Measurements from ENCODE around the gene MAGI2.

The MAGI2 gene

GRCh38 chr7:78675511-78675910 is 778.0 kb downstream of the MAGI2 start:
- Mint-ChIP-seq H3K36me3 (ENCODE audit: insufficient read depth) (no peaks in the 10 kb centered on the region), H3K9me3 (peaks cover 7 to 8% of the 10 kb centered on the region in 2 donors), H3K4me3 (no peak overlapping the region), H3K4me1 (ENCODE audit: low read depth in 2 of 2) (no peaks in the 10 kb centered on the region), H3K27me3 (no peaks in the 10 kb centered on the region), H3K27ac (no peak overlapping the region)
- no peak for DNase-seq
- no peak for ATAC-seq (replicated peaks)

DNA sequence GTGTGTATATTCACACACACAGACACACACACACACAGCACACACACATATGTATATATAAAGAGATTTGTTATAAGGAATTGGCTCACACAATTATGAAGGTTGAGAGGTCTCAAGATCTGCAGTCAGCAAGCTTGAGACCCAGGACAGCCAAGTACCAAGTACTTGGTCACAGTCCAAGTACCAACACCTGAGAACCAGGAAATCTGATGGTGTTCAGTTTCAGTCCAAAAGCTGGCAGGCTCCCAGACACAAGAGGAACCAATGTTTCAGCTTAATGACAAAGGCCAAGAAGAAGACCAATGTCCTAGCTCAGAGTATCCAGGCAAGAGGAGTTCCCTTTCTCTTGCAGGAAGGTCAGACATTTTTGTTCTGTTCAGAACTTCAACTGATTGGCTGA is 780.2 kb downstream of the MAGI2 start:
- no peak overlapping the region for H3K27ac Mint-ChIP-seq
- H3K4me3 Mint-ChIP-seq, result no peak overlapping the region
- H3K36me3 Mint-ChIP-seq (ENCODE audit: insufficient read depth), result no peaks in the 10 kb centered on the region
- no peak for DNase-seq
- no peaks in the 10 kb centered on the region for H3K4me1 Mint-ChIP-seq (ENCODE audit: low read depth in 2 of 2)
- H3K27me3 Mint-ChIP-seq, result no peaks in the 10 kb centered on the region
- no peak for ATAC-seq (replicated peaks)
- H3K9me3 Mint-ChIP-seq, result peaks cover 7 to 15% of the 10 kb centered on the region in 2 donors

DNA sequence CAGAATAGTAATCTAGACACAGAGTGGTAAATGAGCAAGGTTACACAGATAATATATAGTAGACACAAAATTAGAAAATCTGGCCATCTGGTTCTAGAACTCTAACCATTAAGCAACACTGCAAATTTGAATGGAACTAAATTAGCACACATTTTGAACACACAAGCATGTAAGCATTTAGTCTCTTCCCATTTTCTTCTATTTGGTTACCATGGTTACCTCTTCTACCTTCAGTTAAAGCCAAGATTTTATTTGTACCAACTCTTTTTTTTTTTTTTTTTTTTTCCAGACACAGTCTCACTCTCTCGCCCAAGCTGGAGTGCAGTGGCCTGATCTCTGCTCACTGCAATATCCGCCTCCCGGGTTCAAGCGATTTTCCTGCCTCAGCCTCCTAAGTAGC is 790.5 kb downstream of the MAGI2 start:
- ATAC-seq (replicated peaks), result no peak
- no peak for DNase-seq
- Mint-ChIP-seq H3K4me1 (ENCODE audit: low read depth in 2 of 2) (no peaks in the 10 kb centered on the region), H3K27ac (no peak overlapping the region), H3K9me3 (peaks cover 4 to 20% of the 10 kb centered on the region in 2 donors), H3K36me3 (ENCODE audit: insufficient read depth) (no peaks in the 10 kb centered on the region), H3K4me3 (no peak overlapping the region), H3K27me3 (no peaks in the 10 kb centered on the region)

- Mint-ChIP-seq H3K27me3 (no peaks in the 10 kb centered on the region), H3K36me3 (ENCODE audit: insufficient read depth) (no peaks in the 10 kb centered on the region), H3K4me1 (ENCODE audit: low read depth in 2 of 2) (no peaks in the 10 kb centered on the region), H3K9me3 (peaks cover 0 to 3% of the 10 kb centered on the region in 2 donors), H3K4me3 (no peak overlapping the region), H3K27ac (no peak overlapping the region)
- ATAC-seq (replicated peaks) (no peak), DNase-seq (no peak)
Observed at GRCh38 chr7:78649976-78650375, 803.5 kb downstream of the MAGI2 start.

DNA sequence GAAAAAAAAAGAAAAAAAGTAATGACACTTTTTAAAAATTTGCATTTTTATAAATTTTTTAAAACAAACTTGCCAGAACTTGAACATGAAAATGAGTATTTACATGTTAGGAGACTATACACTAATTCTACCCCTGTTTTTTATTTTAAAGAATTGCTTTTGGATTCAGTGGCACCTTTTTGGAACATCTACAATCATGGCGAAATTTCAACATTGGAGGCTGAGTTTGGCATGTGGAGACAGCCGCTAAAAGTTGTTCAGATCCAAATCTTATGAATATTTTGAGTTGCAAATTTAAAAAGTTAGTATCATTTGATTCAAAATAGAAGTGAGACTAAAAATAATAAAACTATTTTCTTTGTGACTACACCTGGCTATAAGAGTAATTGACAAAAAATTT is 804.2 kb downstream of the MAGI2 start:
- no peak overlapping the region for H3K27ac Mint-ChIP-seq
- peaks cover 0 to 3% of the 10 kb centered on the region in 2 donors for H3K9me3 Mint-ChIP-seq
- DNase-seq (no peak), ATAC-seq (replicated peaks) (no peak)
- H3K36me3 Mint-ChIP-seq (ENCODE audit: insufficient read depth), result no peaks in the 10 kb centered on the region
- H3K27me3 Mint-ChIP-seq, result no peaks in the 10 kb centered on the region
- no peak overlapping the region for H3K4me3 Mint-ChIP-seq
- no peaks in the 10 kb centered on the region for H3K4me1 Mint-ChIP-seq (ENCODE audit: low read depth in 2 of 2)

DNA sequence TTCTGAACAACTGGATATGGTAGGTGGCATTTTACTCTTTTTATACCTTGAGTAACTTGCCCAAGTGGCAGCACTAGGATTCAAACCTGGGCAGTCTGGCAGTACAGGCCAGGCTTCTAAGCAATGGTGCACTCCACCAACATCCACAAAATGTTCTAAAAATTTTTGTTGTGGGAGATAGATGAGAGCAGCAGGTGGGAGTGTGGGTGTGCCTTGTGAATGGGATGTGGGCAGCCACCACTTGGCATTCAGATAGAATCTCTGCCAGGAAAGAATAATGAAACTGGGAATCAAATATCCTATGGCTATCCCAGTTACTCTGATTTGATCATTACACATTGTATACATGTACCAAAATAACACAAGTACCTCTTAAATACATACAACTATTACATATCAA is 810.7 kb downstream of the MAGI2 start:
- H3K27ac Mint-ChIP-seq, result no peak overlapping the region
- no peak for ATAC-seq (replicated peaks)
- no peak for DNase-seq
- no peaks in the 10 kb centered on the region for H3K4me1 Mint-ChIP-seq (ENCODE audit: low read depth in 2 of 2)
- H3K27me3 Mint-ChIP-seq, result no peaks in the 10 kb centered on the region
- H3K36me3 Mint-ChIP-seq (ENCODE audit: insufficient read depth), result no peaks in the 10 kb centered on the region
- no peak overlapping the region for H3K4me3 Mint-ChIP-seq
- H3K9me3 Mint-ChIP-seq, result peaks cover 1 to 8% of the 10 kb centered on the region in 2 donors

DNA sequence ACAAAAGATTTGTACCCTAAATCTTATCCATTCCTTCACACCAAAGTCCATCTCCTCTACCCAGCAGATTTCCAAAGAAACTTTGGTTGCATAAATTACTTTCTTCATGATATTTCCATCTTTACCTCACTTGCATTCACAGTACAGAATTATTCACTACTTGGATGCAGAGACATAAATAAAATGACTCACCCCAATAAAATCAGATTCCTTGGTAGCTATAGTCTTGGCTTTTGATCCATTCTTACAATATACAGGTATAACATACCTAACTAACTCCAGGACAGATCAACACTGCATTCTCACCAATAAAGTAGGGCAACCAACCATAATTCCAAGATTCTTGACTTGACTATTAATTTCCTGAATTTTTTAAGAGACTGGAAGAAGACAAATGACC is 815.1 kb downstream of the MAGI2 start:
- Mint-ChIP-seq H3K36me3 (ENCODE audit: insufficient read depth) (no peaks in the 10 kb centered on the region), H3K4me3 (no peak overlapping the region), H3K9me3 (peaks cover 3 to 8% of the 10 kb centered on the region in 2 donors), H3K27me3 (no peaks in the 10 kb centered on the region), H3K4me1 (ENCODE audit: low read depth in 2 of 2) (no peaks in the 10 kb centered on the region), H3K27ac (no peak overlapping the region)
- DNase-seq (no peak), ATAC-seq (replicated peaks) (no peak)

GRCh38 chr7:78636727-78637126 is 816.7 kb downstream of the MAGI2 start:
- H3K9me3 Mint-ChIP-seq, result peaks cover 3 to 8% of the 10 kb centered on the region in 2 donors
- H3K27me3 Mint-ChIP-seq, result no peaks in the 10 kb centered on the region
- no peaks in the 10 kb centered on the region for H3K36me3 Mint-ChIP-seq (ENCODE audit: insufficient read depth)
- DNase-seq, result no peak
- no peaks in the 10 kb centered on the region for H3K4me1 Mint-ChIP-seq (ENCODE audit: low read depth in 2 of 2)
- H3K4me3 Mint-ChIP-seq, result no peak overlapping the region
- ATAC-seq (replicated peaks), result no peak
- H3K27ac Mint-ChIP-seq, result no peak overlapping the region

GRCh38 chr7:78635026-78635793 is 818.3 kb downstream of the MAGI2 start:
- DNase-seq, result no peak
- Mint-ChIP-seq H3K27ac (no peak overlapping the region), H3K9me3 (peaks cover 6 to 7% of the 10 kb centered on the region in 2 donors), H3K4me3 (no peak overlapping the region), H3K27me3 (no peaks in the 10 kb centered on the region), H3K36me3 (ENCODE audit: insufficient read depth) (no peaks in the 10 kb centered on the region), H3K4me1 (ENCODE audit: low read depth in 2 of 2) (no peaks in the 10 kb centered on the region)
- no peak for ATAC-seq (replicated peaks)

GRCh38 chr7:78634093-78634492 is 819.4 kb downstream of the MAGI2 start:
- H3K27me3 Mint-ChIP-seq, result no peaks in the 10 kb centered on the region
- peaks cover 4 to 7% of the 10 kb centered on the region in 2 donors for H3K9me3 Mint-ChIP-seq
- H3K36me3 Mint-ChIP-seq (ENCODE audit: insufficient read depth), result no peaks in the 10 kb centered on the region
- no peak overlapping the region for H3K4me3 Mint-ChIP-seq
- ATAC-seq (replicated peaks) (no peak), DNase-seq (no peak)
- no peaks in the 10 kb centered on the region for H3K4me1 Mint-ChIP-seq (ENCODE audit: low read depth in 2 of 2)
- H3K27ac Mint-ChIP-seq, result no peak overlapping the region

DNA sequence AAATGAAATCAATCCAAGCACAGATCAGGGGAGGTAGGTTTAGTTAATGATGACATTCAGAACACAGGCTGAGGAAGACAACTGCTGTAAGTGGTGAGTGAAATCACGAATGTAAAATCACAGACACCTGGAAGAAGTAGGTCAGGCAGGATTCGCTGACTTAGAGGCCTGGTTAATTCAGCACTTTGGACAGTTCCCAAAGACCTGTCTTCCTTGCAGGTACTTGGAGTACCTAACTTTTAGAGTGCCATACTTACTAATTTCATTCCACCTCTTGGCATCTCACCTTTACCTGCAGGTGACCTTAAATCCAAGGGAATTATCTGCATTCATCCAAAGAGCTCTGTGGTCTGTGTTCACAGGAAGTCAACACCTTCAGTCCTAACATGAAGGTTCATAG is 832.5 kb downstream of the MAGI2 start:
- Mint-ChIP-seq H3K27me3 (no peaks in the 10 kb centered on the region), H3K4me1 (ENCODE audit: low read depth in 2 of 2) (no peaks in the 10 kb centered on the region), H3K27ac (no peak overlapping the region), H3K9me3 (peaks cover 6 to 7% of the 10 kb centered on the region in 2 donors), H3K36me3 (ENCODE audit: insufficient read depth) (no peaks in the 10 kb centered on the region), H3K4me3 (no peak overlapping the region)
- DNase-seq (no peak), ATAC-seq (replicated peaks) (no peak)

DNA sequence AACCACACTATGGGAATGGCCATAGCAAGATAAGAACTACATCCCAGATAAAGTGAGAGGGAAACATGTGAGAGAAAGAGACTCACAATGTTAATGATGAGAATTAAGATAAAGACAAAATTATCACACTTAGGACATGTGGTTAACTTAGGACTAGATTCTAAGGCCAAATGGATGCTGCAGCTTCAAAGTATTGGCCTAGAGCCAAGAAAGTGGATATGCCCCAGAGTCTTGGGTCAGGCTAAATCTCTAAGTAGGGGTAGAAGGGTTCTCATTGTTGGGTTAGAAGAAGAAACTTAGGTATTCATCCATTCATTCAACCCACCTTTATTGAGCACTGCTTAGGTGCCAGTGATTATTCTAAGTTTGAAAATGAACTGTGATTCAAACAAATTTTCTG is 836.9 kb downstream of the MAGI2 start:
- DNase-seq (no peak), ATAC-seq (replicated peaks) (no peak)
- no peak overlapping the region for H3K27ac Mint-ChIP-seq
- no peak overlapping the region for H3K4me3 Mint-ChIP-seq
- H3K36me3 Mint-ChIP-seq (ENCODE audit: insufficient read depth), result no peaks in the 10 kb centered on the region
- H3K27me3 Mint-ChIP-seq, result no peaks in the 10 kb centered on the region
- H3K9me3 Mint-ChIP-seq, result peaks cover 0 to 3% of the 10 kb centered on the region in 2 donors
- H3K4me1 Mint-ChIP-seq (ENCODE audit: low read depth in 2 of 2), result no peaks in the 10 kb centered on the region

DNA sequence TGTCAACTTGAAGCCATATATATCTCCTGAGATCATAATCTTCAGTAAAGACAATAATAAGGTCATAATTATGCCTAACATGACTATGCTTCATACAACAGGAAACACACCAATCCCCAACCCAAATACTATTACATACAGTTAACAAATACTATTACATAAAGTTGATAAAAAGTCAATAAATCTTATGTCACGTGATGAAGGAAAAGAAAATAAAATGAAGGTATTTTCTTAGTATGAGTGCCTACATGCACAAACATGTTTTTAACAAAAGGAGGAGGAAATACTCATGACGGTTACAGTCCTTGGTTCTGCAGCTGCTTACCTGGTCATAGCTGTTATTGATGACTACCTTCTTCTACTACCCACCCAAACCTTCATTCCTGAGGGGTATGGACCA is 844.2 kb downstream of the MAGI2 start:
- DNase-seq (no peak), ATAC-seq (replicated peaks) (no peak)
- Mint-ChIP-seq H3K27ac (no peak overlapping the region), H3K4me3 (no peak overlapping the region), H3K36me3 (ENCODE audit: insufficient read depth) (no peaks in the 10 kb centered on the region), H3K4me1 (ENCODE audit: low read depth in 2 of 2) (no peaks in the 10 kb centered on the region), H3K9me3 (no peaks in the 10 kb centered on the region), H3K27me3 (no peaks in the 10 kb centered on the region)

- Mint-ChIP-seq H3K9me3 (no peaks in the 10 kb centered on the region), H3K4me1 (ENCODE audit: low read depth in 2 of 2) (no peaks in the 10 kb centered on the region), H3K4me3 (no peak overlapping the region), H3K27ac (no peak overlapping the region), H3K27me3 (no peaks in the 10 kb centered on the region), H3K36me3 (ENCODE audit: insufficient read depth) (no peaks in the 10 kb centered on the region)
- ATAC-seq (replicated peaks), result no peak
- no peak for DNase-seq
Observed at GRCh38 chr7:78607099-78607498, 846.4 kb downstream of the MAGI2 start.

All from effector memory CD8-positive, alpha-beta T cell (primary cell).